Hippocampal formation (tissue), 2 donors: ENCODE results near the gene TOM1.

Experiments
- DNase-seq, 2 donors: peaks; one replicate each; lab custom pipeline; 2025; lab: John Stamatoyannopoulos, UW

Gene TOM1

DNA sequence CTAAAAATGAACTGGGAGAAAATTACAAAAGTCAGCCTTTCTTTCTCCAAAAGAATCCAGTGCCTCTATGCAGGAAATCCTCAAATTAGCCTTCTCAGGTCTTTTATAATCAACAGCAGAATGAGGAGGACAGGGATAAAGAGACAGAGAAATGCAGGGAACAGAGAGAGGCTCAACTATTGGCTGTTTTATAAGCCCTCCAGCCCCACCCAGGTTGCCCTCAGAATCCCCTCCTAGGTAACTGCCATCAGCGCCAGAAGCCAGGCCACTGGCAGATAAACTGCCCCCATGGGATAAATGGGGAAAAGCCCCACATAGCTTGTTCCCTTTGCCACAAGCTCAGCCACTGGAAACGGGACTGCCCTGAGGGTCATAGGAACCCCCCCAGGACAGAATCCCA, 70.3 kb downstream of the TOM1 start:
- no peak for DNase-seq

DNA sequence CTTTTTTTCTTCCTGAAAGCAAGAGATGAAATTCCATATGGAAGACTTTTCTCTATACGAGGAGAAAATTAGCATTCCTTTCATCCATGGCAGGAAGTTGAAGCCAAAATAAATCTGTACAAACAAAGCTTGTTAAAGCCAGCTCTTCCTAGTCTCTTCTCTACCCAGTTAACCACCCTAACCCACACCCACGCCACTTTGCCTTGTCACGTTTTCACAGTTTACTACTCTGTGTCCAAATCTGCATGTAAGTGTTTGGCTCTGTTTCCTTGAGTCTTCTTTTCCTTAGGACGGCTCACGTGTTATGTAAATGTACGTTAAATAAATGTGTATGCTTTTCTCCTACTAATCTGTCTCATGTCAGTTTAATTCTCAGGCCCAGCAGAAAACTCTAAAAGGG, 74.1 kb downstream of the TOM1 start:
- no peak for DNase-seq

DNA sequence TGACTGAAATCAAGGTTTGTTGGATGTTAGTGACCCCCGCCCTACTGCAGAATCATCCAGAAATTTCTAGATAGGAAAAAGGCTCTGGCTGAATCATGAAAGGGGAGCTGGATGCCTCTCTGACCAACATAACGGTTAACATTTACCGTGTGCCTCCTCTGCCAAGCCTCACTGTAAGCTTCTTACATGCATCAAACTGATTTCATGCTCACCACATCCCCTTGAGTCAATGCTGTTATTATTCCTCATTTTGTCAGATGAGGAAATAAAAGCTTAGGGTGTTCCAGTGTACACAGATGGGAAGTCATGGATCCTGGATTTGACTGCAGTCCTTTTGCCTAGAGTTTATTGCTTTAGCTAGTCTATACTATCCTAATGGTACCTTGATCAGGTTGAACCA, 75.3 kb downstream of the TOM1 start:
- DNase-seq = no peak

DNA sequence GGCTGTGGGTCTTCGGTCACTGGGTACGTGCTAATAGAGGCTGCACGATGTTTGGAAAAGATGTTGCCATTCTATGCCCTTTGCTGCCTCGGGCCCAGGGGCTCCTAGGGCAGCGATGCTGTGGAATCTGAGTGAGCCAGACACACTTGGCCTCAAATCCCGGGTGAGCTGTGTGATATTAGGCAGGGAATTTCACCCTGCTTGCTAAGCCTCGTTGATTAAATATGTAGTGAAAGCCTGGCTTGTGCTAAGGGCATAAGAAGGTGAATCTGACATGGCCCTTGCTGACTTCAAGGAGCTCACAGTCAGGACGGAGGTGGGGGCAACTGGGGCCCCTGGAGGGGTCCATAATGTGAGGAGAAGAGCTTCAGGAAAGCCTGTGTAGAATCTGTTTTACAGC, 75.8 kb downstream of the TOM1 start:
- DNase-seq = no peak

DNA sequence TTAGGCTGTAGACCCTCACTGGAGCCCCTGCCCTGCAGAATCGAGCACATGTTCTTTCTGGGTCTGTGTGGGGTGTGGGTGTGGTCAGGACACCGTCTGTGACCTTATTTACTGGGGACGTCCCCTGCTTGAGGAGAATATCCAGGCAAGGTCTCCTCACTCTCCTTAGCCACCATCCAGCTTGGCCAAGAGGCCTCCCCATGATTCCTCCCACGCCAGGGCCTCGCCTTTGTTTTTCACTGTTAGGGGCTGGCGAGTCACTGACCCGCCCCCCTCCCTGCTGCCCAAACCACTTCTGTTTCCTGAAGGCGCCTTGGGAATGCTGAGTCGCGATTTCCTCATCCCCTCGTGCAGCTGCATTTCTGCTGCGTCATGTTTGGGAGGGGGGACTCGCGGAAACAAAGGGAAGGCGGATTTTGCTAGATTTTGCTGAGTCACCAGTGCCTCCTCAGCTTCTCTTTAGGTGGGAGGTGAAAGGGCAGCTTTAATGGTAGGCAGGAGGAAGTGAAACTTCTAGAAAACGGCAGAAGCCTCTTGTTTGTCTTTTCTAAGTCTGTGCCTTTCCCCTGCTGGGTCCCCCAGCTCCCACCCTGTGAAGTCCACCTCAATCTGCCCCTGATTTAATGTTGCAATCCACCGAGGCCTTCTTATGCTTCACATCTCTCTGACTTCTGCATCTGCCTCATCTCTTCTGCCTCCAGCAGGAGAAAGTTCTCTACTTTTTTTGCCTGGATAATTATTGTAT, 77.2 kb downstream of the TOM1 start:
- DNase-seq = peak; percentile 76 to 78

DNA sequence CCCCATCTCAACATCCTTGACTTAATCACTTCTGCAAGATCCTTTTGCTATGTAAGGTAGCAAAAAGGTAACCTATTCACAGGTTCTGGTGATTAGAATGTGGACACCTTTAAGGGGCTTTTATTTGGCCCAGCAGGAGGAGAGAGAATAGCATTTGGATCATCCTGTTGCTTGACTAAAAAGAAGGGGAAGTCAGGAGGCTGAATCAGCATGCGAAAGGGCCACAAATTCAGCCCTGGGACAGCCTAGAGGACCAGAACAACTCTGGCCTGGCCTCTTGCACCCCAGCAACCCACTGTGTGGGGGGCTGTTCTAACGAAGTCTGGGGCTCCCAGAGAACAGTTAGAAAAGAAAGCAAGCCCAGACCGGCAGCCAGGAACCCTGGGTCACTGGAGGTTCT, 78.0 kb downstream of the TOM1 start:
- no peak for DNase-seq

DNA sequence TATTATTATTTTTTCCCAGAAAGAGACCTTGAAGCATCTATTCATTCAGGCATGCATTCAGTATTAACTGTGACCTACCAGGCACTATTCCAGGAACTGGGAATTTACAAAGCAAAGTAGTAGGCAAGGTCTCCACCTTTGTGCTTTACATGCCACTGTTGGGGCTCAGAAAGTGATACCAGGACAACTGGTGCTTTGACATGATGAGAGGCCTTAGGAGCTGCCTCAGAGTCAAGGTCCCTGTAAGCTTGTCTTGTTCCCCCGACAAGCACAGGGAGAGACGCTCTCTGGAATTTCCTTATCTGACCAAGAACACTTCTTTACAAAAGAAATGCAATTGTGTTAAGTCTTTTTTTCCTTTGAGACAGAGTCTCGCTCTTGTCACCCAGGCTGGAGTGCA, 78.9 kb downstream of the TOM1 start:
- DNase-seq = no peak

DNA sequence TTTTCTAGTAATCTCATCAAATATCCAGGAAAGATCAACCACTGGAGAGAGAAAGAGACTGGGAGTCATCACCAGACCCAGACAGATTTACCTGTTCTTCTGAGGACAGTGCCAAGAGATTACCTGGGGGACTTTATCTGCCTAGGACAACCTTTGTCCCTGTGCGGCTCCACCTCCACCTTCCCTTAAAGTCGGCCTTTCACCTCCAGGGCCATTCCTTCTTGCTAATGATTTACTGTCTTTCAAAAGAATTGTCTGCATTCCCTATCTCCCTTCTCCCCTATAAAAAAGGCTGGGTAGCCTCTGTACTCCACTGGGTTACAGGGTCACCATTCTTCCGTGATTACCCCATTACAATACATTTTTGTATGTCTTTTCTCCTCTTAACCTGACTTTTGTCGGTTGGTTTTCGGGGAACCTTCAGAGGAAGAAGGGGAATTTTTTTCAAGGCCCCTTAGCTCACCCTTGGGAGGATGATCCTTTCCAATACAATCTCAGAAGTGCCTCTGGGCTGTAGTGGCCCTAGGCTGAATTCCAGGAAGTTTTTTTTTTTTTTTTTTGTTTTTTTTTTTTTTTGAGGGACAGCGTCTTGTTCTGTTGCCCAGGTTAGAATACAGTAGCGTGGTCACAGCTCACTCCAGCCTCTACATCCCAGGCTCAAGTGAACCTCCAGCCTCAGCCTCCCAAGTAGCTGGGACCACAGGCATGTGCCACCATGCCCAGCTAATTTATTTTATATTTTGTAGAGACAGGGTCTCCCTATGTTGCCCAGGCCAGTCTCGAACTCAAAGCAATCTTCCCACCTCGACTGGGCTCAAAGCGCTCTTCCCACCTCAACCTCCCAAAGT, 79.7 kb downstream of the TOM1 start:
- DNase-seq = no peak

DNA sequence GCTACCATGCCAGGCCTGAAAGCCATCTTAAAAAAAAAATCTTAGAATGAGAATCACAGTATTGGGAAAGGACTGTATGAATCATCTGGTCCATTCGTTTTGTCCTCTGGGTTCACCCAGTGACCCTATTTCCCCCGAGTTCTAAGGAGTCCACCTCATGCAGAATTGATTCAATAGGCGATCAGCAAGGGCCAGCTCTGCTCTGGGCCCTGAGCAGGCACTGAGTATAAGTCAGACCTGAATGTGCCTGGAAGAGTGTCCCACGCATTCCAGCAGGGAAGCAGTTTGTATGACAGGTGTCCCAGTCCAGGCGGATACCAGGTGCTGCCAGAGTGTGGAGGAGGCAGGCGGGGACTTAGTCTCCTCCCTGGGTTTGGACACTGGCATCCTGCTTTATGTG, 80.3 kb downstream of the TOM1 start:
- no peak for DNase-seq

DNA sequence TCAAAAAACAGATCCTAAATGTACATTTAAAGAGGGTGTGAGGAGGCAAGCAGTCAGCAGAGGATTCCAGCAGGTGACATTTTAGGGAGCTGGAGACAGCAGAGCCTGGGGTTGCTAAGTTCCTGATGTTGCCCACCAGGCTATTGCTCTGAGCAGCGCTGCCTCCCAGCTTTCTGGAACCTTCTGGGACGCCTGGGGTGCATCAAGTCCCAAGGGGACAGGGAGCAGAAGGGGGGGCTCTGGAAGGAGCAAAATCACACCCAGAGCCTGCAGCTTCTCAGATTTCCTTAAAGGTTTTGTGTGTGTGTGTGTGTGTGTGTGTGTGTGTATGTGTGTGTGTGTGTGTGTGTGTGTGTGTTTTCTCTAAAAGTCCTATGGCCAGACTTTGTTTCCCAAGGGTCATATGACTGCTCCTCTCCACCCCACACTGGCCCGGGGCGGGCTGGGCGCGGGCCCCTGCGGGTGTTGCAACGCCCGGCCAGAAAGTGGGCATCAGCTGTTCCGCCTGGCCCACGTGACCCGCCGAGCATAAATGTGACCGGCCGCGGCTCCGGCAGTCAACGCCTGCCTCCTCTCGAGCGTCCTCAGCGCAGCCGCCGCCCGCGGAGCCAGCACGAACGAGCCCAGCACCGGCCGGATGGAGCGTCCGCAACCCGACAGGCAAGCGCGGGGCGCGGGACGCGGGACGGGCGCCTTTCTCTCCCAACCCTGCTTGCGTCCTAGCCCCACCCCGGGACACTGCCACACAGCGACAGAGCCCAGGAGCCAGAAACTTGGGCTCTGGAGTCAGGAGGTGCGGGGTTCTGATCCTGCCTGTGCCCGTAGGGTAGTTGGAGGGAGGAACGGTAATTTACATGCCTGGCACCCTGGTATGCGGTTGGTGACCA, 81.1 kb downstream of the TOM1 start, which contains the start of gene HMOX1:
Gene HMOX1 (plus strand): TSS at position 560 of the 887 bp plus-strand sequence. CDS start 78 bp downstream, at position 638.
- peak; percentile 78 to 85 for DNase-seq

DNA sequence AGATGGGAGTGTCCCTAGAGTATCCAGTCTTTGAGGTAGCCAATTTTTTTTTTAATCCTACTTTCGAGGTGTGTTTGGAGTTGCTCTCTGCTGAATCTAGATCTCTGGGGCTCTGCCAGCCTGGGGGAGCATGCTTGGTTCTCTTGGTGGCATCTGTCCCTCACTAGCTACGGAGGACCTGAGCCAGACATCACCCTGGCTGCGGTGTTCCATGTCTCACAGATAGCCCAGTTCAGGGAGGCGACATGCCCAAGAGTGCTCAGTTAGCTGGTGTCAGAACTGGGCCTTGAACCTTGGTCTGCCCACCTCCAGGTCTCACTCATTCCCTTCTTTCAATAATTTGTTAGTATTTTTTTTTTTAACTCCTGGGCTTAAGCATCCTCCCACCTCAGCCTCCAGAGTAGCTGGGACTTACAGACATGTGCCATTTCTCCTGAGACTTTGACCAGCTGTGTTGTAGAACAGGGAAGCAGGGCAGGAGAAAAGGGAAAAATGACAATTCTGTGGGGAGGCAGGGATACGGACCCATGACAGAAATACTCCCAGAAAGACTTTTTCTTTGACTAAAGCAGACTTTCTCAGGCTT, 81.8 kb downstream of the TOM1 start:
- no peak for DNase-seq

DNA sequence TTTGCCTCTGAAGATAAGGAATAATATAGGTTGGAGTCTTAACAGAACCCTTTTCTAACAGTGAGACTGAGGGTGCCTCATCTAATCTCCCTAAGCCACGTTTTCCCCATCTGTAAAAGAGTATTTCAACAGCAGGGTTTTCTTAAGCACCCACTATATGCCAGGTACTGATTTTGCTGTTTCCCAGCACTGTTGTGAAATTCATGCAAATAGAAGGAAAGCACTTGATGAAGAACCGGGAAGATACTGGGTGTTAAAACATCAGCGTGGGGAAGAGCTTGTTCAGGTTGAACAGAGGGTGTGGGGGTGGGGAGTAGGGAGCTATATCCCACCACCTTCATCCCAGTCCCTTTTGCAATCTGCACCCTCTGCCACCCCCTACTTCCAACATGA, 84.0 kb downstream of the TOM1 start:
- no peak for DNase-seq

DNA sequence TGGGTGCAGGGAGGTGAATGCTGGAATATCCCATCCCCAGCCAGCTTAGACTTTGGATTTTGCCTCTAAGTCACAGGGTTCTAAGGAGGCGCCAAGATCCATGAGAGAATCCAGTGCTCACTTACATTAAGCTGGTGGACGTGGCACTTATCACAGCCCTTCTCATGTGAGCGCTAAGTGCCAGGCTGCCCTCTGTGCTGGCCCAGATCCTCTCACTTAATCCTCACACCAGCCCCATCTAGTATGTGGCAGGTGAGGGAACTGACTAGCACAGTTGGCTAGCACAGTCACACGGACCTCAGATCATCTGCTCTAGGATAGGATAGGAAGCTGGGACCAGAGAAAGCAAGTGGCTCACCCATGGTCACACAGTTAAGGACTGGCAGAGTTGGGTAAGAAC, 84.8 kb downstream of the TOM1 start:
- no peak for DNase-seq

DNA sequence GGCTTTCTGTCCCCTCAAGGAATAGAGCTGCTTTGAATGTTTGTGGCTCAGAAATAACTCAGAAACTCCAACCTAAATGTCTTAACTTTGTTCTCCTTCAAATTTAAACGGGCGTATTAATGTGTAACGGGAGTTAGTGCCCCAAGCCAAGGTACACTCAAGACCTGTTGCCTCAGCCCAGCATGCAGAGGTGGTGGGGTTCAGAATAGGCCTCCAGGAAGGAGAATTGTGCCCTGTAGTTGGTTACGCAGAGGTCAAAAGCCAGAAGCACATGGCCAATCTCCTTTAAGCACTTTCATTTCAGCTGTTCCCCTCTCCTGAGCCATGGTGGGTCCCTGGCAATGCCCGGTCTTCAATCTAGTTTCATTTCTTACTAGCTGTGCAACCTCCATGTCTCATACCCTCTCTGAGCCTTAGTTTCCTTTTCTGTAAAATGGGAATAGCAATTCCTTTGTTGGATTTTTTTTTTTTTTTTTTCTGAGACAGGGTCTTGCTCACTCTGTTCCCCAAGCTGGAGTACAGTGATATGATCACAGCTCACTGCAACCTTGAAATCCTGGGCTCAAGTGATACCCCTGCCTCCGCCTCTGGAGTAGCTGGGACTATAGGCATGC, 85.4 kb downstream of the TOM1 start:
- DNase-seq = no peak

DNA sequence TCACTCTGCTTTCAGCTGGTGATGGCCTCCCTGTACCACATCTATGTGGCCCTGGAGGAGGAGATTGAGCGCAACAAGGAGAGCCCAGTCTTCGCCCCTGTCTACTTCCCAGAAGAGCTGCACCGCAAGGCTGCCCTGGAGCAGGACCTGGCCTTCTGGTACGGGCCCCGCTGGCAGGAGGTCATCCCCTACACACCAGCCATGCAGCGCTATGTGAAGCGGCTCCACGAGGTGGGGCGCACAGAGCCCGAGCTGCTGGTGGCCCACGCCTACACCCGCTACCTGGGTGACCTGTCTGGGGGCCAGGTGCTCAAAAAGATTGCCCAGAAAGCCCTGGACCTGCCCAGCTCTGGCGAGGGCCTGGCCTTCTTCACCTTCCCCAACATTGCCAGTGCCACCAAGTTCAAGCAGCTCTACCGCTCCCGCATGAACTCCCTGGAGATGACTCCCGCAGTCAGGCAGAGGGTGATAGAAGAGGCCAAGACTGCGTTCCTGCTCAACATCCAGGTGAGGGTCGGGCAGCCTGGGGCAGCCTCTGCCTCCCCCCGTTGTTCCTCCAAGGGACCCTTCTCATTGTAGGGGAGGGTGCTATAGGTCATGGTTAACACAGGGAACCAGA, 87.1 kb downstream of the TOM1 start:
- no peak for DNase-seq

DNA sequence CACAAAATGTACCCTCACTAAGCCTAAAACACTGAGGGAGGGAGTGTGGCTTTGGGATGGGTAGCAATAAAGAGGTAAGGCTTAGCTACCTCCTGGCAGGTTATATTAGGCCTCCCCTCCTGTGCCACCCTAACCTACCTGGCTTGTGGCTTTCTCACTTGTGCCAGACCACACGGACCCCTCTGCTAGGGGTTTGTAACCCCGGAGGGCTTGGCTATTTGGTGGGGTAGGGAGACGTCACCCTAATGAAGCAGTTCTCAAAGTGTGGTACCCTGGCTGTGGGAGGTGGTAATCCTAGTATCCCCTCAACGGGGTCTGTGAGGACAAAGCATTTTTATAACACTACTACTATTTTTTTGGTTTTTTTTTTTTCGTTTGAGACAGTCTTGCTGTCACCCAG, 91.2 kb downstream of the TOM1 start:
- no peak for DNase-seq

DNA sequence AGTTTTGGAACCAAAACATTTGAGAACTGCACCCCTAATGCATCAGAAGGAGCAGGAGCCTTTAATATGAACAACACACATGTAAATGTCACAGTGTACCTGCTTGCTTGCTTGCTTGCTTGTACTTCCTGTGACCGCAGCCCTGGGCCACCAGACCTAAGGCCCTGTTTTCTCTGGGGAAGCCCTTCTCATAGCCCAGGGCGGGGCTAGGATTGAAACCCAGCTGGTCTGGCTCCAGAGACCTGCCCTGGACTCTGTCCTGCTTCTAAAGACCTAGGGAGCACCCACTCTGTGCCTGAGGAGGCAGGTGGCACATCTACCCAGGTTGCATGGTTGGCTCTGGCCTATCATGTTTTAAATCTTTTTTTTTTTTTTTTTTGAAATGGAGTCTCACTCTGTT, 92.7 kb downstream of the TOM1 start:
- no peak for DNase-seq

DNA sequence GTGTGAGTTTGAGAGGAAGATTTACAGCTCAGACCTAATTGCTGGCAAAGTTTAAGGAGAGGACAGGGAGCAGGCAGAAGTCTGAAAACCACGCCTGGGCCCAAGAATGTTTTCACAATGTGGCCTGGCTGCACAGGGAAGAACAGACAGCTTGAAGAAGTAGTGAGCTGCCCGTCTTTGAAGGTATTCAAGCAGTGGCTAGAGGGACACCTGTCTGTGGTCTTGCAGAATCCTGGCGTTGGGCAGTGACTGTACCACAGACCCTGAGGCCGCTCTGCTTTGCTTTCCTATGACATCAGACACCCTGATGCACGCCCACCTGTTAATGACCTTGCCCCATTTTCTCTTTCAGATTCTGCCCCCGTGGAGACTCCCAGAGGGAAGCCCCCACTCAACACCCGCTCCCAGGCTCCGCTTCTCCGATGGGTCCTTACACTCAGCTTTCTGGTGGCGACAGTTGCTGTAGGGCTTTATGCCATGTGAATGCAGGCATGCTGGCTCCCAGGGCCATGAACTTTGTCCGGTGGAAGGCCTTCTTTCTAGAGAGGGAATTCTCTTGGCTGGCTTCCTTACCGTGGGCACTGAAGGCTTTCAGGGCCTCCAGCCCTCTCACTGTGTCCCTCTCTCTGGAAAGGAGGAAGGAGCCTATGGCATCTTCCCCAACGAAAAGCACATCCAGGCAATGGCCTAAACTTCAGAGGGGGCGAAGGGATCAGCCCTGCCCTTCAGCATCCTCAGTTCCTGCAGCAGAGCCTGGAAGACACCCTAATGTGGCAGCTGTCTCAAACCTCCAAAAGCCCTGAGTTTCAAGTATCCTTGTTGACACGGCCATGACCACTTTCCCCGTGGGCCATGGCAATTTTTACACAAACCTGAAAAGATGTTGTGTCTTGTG, 93.7 kb downstream of the TOM1 start:
- no peak for DNase-seq

DNA sequence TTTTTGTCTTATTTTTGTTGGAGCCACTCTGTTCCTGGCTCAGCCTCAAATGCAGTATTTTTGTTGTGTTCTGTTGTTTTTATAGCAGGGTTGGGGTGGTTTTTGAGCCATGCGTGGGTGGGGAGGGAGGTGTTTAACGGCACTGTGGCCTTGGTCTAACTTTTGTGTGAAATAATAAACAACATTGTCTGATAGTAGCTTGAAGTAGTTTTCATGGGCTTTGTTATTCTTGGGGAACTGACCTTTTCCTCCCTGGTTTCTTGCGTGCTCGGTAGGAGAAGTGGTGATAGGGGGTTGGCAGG, 94.3 kb downstream of the TOM1 start:
- no peak for DNase-seq
